Testis (tissue), 3 donors: ENCODE data around the gene VTCN1. TPM values are rescaled to one million over a fixed set of nuclear protein-coding genes. Genes with fewer than 3 reads are reported as not detected.

ENCODE experiments used
- DNase-seq: peaks from one replicate; pipeline ENCODE4 v3.0.0-alpha.2; 2019
- H3K27ac ChIP-seq, 2 donors: fragments of 200-600 bp; sonication (generic); one replicate each; pipeline ENCODE4 v1.5.1; 2019
- H3K27me3 ChIP-seq: fragments of 200-600 bp; sonication (generic); one replicate; pipeline ENCODE4 v1.5.1; 2019
- H3K36me3 ChIP-seq: fragments of 200-600 bp; sonication (generic); one replicate; pipeline ENCODE4 v1.5.1; 2017; ENCODE audit warnings: low read depth; ENCODE audit errors: missing control alignments
- H3K4me1 ChIP-seq: fragments of 200-600 bp; sonication (generic); one replicate; pipeline ENCODE4 v1.5.1; 2019
- H3K4me3 ChIP-seq, 2 donors: fragments of 200-600 bp; sonication (generic); one replicate each; pipeline ENCODE4 v1.5.1; 2017 to 2019
- H3K9me3 ChIP-seq: fragments of 200-600 bp; sonication (generic); one replicate; pipeline ENCODE4 v1.5.1; 2017
- CTCF ChIP-seq, 3 experiments: fragments of 450-650 bp in 2 of 3; fragments of 200-600 bp in 1 of 3; sonication (generic) in 1 of 3; IDR thresholded peaks; one replicate each; pipeline ENCODE4 v1.5.1; 2016 to 2019; ENCODE audit warnings: antibody characterized with exemption in 3 of 3, mild to moderate bottlenecking in 2 of 3, moderate library complexity in 1 of 3
- POLR2A ChIP-seq: fragments of 450-650 bp; IDR thresholded peaks from one replicate; pipeline ENCODE4 v1.6.1; 2017; ENCODE audit warnings: antibody characterized with exemption, mild to moderate bottlenecking, moderate library complexity
- WGBS, 2 donors: methylation state at CpG; one replicate each; pipeline ENCODE4 v1.1.5; 2018; 5-methylcytosine and 5-hydroxymethylcytosine counted together
- intact Hi-C: fragments of 100-400 bp; cut with DNase I; formaldehyde crosslinking; loops from one replicate; pipeline ENCODE4 v1.15.1; 2023; ENCODE audit warnings: low total_unique reads
- polyA plus RNA-seq: library from polyadenylated mRNA; stranded (reverse); fragments of 350-450 nt; fragmentation: Illumina TruSeq; extraction: RNeasy Lipid Tissue Mini Kit (QIAGEN cat#74804); gene quantifications from one replicate; pipeline ENCODE4 v1.2.3, GENCODE V29; 2014; ENCODE audit warnings: low read depth, low replicate concordance; ENCODE audit not compliant: insufficient read depth
- total RNA-seq, 2 donors: library from RNA; depleted of rRNA; stranded (reverse); fragments of >200 nt; gene quantifications; one replicate each; pipeline ENCODE4 v1.2.3, GENCODE V29; 2016

The VTCN1 gene
- total and polyA plus RNA-seq, 3 donors from 2014 or later, result 1.3 to 2.6 (median 1.9) TPM

- 59 to 68% methylated on average over 5 of the region's 5 CpGs for WGBS, 2 donors
- peak overlapping the region in 1 of 2 donors; percentile 29 for H3K27ac ChIP-seq
- DNase-seq, result no peak
- no peaks in the 10 kb centered on the region for H3K27me3 ChIP-seq
- H3K4me1 ChIP-seq, result peaks cover 13% of the 10 kb centered on the region
- no peaks in the 10 kb centered on the region for H3K36me3 ChIP-seq
- no peak overlapping the region for H3K4me3 ChIP-seq
- intact Hi-C loops, result no loop called here
- H3K9me3 ChIP-seq, result no peaks in the 10 kb centered on the region
- TF ChIP-seq CTCF (IDR thresholded peaks at IDR 0.05), result no peak
Observed at GRCh38 chr1:117188170-117188815, 22.4 kb downstream of the VTCN1 start.

GRCh38 chr1:117183112-117183511 lies 27.6 kb downstream of the VTCN1 start:
- H3K9me3 ChIP-seq, result no peaks in the 10 kb centered on the region
- no peak overlapping the region for H3K27ac ChIP-seq
- TF ChIP-seq POLR2A, result no peak
- TF ChIP-seq CTCF (IDR thresholded peaks at IDR 0.05), result no peak
- no peaks in the 10 kb centered on the region for H3K36me3 ChIP-seq
- no peaks in the 10 kb centered on the region for H3K27me3 ChIP-seq
- intact Hi-C loops, result no loop called here
- no peak overlapping the region for H3K4me3 ChIP-seq
- H3K4me1 ChIP-seq, result peaks cover 19% of the 10 kb centered on the region
- 90 to 95% methylated on average over 4 of the region's 4 CpGs for WGBS, 2 donors
- DNase-seq, result no peak

GRCh38 chr1:117182319-117182718 lies 28.4 kb downstream of the VTCN1 start:
- Histone ChIP-seq H3K36me3 (no peaks in the 10 kb centered on the region), H3K27me3 (no peaks in the 10 kb centered on the region), H3K27ac (no peak overlapping the region), H3K9me3 (no peaks in the 10 kb centered on the region), H3K4me1 (peaks cover 18% of the 10 kb centered on the region), H3K4me3 (no peak overlapping the region)
- TF ChIP-seq CTCF (IDR thresholded peaks at IDR 0.05) (no peak), POLR2A (no peak)
- DNase-seq, result no peak
- WGBS, 2 donors, result 93 to 100% methylated on average over 3 of the region's 3 CpGs
- intact Hi-C loops, result no loop called here

GRCh38 chr1:117181630-117182041 lies 29.1 kb downstream of the VTCN1 start:
- Histone ChIP-seq H3K4me3 (no peak overlapping the region), H3K9me3 (no peaks in the 10 kb centered on the region), H3K36me3 (no peaks in the 10 kb centered on the region), H3K27ac (peak overlapping the region in 1 of 2 donors; percentile 40), H3K27me3 (no peaks in the 10 kb centered on the region), H3K4me1 (peaks cover 15% of the 10 kb centered on the region)
- intact Hi-C loops, result no loop called here
- DNase-seq, result no peak
- no peak for TF ChIP-seq POLR2A
- no peak for TF ChIP-seq CTCF (IDR thresholded peaks at IDR 0.05)
- 78 to 85% methylated on average over 5 of the region's 5 CpGs for WGBS, 2 donors
